ENCODE results near the gene ATIC.

DNA sequence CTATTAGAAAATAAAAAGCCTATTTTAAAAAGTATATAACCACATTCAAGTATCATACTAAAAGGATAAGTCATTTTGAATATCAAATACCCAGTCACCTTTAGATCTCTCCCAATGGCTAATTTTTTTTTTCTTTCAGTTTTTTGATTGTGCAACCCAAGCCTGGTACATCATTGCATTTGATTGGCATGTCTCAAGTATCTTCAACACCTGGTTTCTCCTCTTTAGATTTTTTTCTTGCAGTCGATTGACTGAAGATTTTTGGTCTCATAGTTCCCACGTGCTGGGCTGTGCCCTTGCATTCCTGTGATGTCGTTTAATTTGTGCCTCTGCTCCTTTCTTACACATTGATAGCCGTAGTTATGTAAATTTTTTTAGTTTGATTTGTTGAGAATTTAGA, 40.7 kb downstream of the ATIC start:
- TF ChIP-seq, protein P1, sequence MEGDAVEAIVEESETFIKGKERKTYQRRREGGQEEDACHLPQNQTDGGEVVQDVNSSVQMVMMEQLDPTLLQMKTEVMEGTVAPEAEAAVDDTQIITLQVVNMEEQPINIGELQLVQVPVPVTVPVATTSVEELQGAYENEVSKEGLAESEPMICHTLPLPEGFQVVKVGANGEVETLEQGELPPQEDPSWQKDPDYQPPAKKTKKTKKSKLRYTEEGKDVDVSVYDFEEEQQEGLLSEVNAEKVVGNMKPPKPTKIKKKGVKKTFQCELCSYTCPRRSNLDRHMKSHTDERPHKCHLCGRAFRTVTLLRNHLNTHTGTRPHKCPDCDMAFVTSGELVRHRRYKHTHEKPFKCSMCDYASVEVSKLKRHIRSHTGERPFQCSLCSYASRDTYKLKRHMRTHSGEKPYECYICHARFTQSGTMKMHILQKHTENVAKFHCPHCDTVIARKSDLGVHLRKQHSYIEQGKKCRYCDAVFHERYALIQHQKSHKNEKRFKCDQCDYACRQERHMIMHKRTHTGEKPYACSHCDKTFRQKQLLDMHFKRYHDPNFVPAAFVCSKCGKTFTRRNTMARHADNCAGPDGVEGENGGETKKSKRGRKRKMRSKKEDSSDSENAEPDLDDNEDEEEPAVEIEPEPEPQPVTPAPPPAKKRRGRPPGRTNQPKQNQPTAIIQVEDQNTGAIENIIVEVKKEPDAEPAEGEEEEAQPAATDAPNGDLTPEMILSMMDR (IDR thresholded peaks at IDR 0.05) = no peak
- TF ChIP-seq POLR2A (IDR thresholded peaks at IDR 0.05) = no peak

Measured in ovary (tissue), 3 donors.